Uterus (tissue), 4 donors: ENCODE data around the gene DOK3. TPM values are rescaled to one million over a fixed set of nuclear protein-coding genes. Genes with fewer than 3 reads are reported as not detected.

Experiments used
- DNase-seq, 2 donors: peaks; one replicate each; pipeline ENCODE4 v3.0.0-alpha.2; 2019 to 2020
- H3K27ac ChIP-seq, 2 donors: fragments of 200-600 bp; sonication (generic); 1 replicate in 1 of 2; 2 replicates in 1 of 2; pipeline ENCODE4 v1.5.1; 2016 to 2018
- H3K27me3 ChIP-seq, 2 donors: fragments of 200-600 bp; sonication (generic); one replicate each; pipeline ENCODE4 v1.5.1; 2018 to 2019; ENCODE audit warnings: control low read depth in 1 of 2
- H3K36me3 ChIP-seq, 2 donors: fragments of 200-600 bp; sonication (generic); one replicate each; pipeline ENCODE4 v1.5.1; 2019; ENCODE audit warnings: control low read depth in 1 of 2
- H3K4me1 ChIP-seq, 2 donors: fragments of 200-600 bp; sonication (generic); one replicate each; pipeline ENCODE4 v1.5.1; 2018 to 2019; ENCODE audit warnings: control low read depth in 1 of 2
- H3K4me3 ChIP-seq, 2 donors: fragments of 200-600 bp; sonication (generic); 1 replicate in 1 of 2; 2 replicates in 1 of 2; pipeline ENCODE4 v1.5.1; 2018 to 2019; ENCODE audit warnings: mild to moderate bottlenecking in 1 of 2
- H3K9me3 ChIP-seq, 2 donors: fragments of 200-600 bp; sonication (generic); one replicate each; pipeline ENCODE4 v1.5.1; 2019; ENCODE audit warnings: control low read depth in 1 of 2
- CTCF ChIP-seq, 4 experiments: fragments of 200-600 bp in 2 of 4; fragments of 450-650 bp in 2 of 4; sonication (generic) in 2 of 4; IDR thresholded peaks; one replicate each; pipeline ENCODE4 v1.5.1; 2016 to 2019; ENCODE audit warnings: antibody characterized with exemption in 4 of 4, mild to moderate bottlenecking in 2 of 4, moderate library complexity in 1 of 4
- POLR2A ChIP-seq, 2 donors: fragments of 450-650 bp; IDR thresholded peaks; one replicate each; pipeline ENCODE4 v1.6.1; 2016; ENCODE audit warnings: antibody characterized with exemption in 2 of 2, mild to moderate bottlenecking in 1 of 2, moderate library complexity in 1 of 2
- intact Hi-C: fragments of 100-400 bp; cut with DNase I; formaldehyde crosslinking; loops from one replicate; pipeline ENCODE4 v1.15.1; 2023; ENCODE audit warnings: low total_unique reads
- total RNA-seq, 4 donors: library from RNA; depleted of rRNA in 3 of 4; stranded (reverse); fragments of >200 nt in 3 of 4; gene quantifications; one replicate each; pipeline versions ENCODE4 v1.1.0 to v1.2.4, GENCODE V29; 2014 to 2023
- donor health status: DM: yes; HTN: yes; CAD: no.

Gene DOK3
- total RNA-seq, 4 donors from 2014 or later: 3.6 to 20.0 (median 7.1) TPM

DNA sequence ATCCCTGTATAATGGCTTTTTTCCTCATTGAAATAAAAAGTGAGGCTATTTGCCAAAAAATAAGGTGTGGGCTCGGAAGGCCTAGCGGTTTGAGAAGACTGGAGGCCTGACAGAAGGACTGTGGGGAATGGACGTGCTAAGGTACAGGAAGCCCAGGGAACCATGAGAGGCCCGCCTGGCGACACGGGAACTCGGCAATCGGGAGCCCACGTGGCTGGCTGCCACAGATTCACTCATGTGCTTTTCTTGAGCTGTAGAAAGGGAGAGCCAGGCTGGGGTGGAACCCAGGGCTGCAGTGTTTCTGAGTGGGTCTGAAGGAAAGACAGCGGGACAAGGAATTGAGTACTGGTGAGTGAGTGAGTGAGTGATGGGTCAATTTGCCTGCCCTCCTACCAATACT, 19.0 kb upstream of the DOK3 start:
- DNase-seq: no peak
- no peaks in the 10 kb centered on the region for H3K9me3 ChIP-seq
- intact Hi-C loops: no loop called here
- H3K36me3 ChIP-seq: no peaks in the 10 kb centered on the region
- no peak overlapping the region for H3K27ac ChIP-seq
- H3K4me3 ChIP-seq: no peak overlapping the region
- H3K4me1 ChIP-seq: no peaks in the 10 kb centered on the region
- no peaks in the 10 kb centered on the region for H3K27me3 ChIP-seq
- TF ChIP-seq CTCF (IDR thresholded peaks at IDR 0.05): no peak

DNA sequence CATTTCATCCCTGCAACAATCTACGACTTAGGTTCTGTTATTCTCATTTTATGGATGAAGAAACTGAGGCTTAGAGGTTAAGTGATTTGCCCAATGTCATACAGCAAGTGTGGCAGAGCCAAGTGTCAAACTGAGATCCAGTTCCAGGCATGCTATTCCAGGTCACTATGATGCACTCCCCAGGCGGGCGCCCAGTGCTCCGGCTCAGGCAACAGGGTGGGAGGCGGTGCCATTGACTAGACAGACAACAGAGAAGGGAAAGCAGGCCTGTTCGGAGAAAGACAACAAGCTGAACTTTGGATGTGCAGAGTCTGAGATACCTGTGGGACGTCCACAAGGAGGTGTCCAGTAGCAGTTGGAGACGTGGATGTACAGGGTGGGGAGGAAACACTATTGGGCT, 18.0 kb upstream of the DOK3 start:
- no peaks in the 10 kb centered on the region for H3K36me3 ChIP-seq
- H3K27me3 ChIP-seq: no peaks in the 10 kb centered on the region
- H3K27ac ChIP-seq: no peak overlapping the region
- intact Hi-C loops: no loop called here
- TF ChIP-seq CTCF (IDR thresholded peaks at IDR 0.05) (no peak), POLR2A (IDR thresholded peaks at IDR 0.05) (no peak)
- no peaks in the 10 kb centered on the region for H3K4me1 ChIP-seq
- H3K4me3 ChIP-seq: no peak overlapping the region
- no peak for DNase-seq
- no peaks in the 10 kb centered on the region for H3K9me3 ChIP-seq

DNA sequence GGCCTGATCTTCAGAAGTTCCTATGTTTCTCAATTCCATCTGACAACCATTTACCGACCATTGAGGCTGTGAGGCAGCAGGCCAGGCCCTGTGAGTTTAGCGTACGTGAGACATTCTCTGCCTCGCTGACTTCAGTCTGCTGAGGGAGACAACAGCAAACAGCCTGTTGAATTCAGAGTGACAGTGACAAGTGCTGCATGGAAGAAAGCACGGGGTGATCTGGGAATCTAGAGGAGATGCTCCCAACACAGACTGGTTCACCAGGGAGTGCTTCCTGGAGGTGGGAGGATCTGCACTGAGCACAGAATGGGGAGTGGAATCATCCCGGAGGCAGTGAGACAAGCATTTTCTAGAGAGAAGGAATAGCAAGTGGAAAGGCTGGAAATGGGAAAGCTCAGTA, 17.2 kb upstream of the DOK3 start:
- H3K9me3 ChIP-seq: no peaks in the 10 kb centered on the region
- TF ChIP-seq CTCF (IDR thresholded peaks at IDR 0.05) (no peak), POLR2A (IDR thresholded peaks at IDR 0.05) (no peak)
- H3K27ac ChIP-seq: no peak overlapping the region
- no peaks in the 10 kb centered on the region for H3K36me3 ChIP-seq
- no peak for DNase-seq
- H3K4me1 ChIP-seq: no peaks in the 10 kb centered on the region
- H3K4me3 ChIP-seq: no peak overlapping the region
- no peaks in the 10 kb centered on the region for H3K27me3 ChIP-seq
- intact Hi-C loops: no loop called here

DNA sequence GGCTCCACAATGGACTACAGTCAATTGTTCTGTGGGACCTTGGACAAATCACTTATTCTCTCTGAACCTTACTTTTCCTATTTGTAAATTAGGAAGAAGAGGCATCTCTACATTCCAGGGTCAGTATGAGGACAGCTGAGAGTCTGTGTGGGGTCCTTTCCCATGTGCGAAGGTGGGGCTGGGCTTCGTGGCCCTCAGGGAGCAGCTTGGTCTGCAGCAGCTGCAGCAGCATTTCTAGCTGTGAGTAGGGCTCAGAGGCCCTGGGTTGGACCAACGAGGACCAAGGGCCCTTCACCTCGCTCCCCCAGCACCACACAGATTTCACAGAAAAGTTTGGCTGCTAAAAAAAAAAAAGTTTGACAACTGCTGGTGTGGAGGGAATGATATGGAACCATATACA, 16.6 kb upstream of the DOK3 start:
- TF ChIP-seq CTCF (IDR thresholded peaks at IDR 0.05) (no peak), POLR2A (IDR thresholded peaks at IDR 0.05) (no peak)
- intact Hi-C loops: no loop called here
- DNase-seq: no peak
- Histone ChIP-seq H3K4me3 (no peak overlapping the region), H3K4me1 (no peaks in the 10 kb centered on the region), H3K27ac (no peak overlapping the region), H3K27me3 (no peaks in the 10 kb centered on the region), H3K36me3 (no peaks in the 10 kb centered on the region), H3K9me3 (no peaks in the 10 kb centered on the region)

DNA sequence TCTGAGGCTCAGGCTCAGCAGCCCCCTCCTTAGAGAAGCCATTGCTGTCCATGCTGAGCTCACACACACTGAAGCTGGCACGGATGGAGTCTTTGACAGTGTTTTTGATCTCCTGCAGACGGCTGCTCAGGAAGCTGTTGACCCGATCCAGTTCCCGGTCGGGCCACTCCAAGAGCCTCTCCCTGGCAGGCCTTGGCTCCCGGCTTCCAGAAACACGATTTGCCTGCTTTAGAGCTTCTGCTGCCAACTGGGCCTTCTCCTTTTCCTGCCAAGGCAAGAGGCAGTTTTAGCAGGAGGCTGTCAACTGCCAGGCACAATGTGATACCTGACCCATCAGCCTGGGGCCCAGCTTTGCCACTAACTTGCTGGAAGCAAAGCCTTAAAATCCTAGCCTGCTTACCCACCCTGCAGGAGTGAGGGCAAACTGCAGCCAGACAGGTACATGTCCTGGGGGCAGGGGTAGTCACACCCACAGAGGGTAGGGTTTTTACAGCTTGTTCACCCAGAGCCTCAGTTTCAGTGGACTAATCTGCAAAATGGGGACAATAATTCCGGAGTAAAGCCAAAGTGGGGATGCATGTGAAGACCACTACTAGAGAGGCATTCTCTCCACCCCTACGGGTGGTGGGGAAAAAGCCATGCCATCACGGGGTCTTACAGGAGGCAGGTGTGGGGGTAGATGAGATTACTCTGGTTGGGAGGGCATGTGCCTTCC, 15.5 kb upstream of the DOK3 start:
- intact Hi-C loops: no loop called here
- Histone ChIP-seq H3K9me3 (no peaks in the 10 kb centered on the region), H3K4me3 (no peak overlapping the region), H3K27me3 (no peaks in the 10 kb centered on the region), H3K36me3 (no peaks in the 10 kb centered on the region), H3K27ac (no peak overlapping the region), H3K4me1 (no peaks in the 10 kb centered on the region)
- TF ChIP-seq CTCF (IDR thresholded peaks at IDR 0.05): no peak
- TF ChIP-seq POLR2A (IDR thresholded peaks at IDR 0.05): no peak
- DNase-seq: no peak
